22Rv1 (cell line): ENCODE measurements around the gene LRRC7.

Source experiments
- ZFX ChIP-seq: fragments of 450-650 bp; IDR thresholded peaks from 2 replicates; pipeline ENCODE4 v1.6.1; 2017; ENCODE audit warnings: antibody characterized with exemption, borderline replicate concordance
- TF ChIP-seq, protein P1 (sequence below): fragments of 450-650 bp; IDR thresholded peaks from 2 replicates; pipeline ENCODE4 v1.5.1; 2017; ENCODE audit warnings: mild to moderate bottlenecking

DNA sequence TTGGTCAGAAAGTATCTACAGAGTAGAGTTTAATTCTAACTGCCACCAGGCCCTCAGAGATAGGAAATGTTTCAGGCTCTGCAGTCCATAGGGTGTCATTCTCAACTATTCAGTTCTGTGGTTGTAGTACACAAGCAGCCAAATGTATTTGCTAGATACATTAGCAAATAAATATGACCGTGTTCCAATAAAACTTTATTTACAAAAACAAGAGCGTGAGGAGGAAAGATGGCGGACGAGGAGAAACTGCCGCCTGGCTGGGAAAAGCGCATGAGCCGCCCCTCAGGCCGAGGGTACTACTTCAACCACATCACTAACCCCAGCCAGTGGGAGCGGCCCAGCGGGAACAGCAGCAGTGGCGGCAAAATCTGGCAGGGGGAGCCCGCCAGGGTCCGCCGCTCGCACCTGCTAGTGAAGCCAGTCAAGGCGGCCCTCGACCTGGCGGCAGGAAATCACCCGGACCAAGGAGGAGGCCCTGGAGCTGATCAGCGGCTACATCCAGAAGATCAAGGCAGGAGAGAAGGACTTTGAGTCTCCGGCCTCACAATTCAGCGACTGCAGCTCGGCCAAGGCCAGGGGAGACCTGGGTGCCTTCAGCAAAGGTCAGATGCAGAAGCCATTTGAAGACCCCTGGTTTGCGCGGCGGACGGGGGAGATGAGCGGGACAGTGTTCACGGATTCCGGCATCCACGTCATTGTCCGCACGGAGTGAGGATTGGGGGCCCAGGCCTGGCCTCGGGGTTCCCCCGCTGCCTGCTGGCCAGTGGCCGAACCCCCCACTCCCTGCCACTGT is 351.6 kb downstream of the LRRC7 start:
- TF ChIP-seq, protein P1, sequence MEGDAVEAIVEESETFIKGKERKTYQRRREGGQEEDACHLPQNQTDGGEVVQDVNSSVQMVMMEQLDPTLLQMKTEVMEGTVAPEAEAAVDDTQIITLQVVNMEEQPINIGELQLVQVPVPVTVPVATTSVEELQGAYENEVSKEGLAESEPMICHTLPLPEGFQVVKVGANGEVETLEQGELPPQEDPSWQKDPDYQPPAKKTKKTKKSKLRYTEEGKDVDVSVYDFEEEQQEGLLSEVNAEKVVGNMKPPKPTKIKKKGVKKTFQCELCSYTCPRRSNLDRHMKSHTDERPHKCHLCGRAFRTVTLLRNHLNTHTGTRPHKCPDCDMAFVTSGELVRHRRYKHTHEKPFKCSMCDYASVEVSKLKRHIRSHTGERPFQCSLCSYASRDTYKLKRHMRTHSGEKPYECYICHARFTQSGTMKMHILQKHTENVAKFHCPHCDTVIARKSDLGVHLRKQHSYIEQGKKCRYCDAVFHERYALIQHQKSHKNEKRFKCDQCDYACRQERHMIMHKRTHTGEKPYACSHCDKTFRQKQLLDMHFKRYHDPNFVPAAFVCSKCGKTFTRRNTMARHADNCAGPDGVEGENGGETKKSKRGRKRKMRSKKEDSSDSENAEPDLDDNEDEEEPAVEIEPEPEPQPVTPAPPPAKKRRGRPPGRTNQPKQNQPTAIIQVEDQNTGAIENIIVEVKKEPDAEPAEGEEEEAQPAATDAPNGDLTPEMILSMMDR: no peak
- no peak for TF ChIP-seq ZFX
